Adrenal gland (tissue), 5 donors: Measurements from ENCODE around the gene MAP3K2.

ENCODE experiments used
- CTCF ChIP-seq, 6 experiments: fragments of 450-650 bp in 4 of 6; fragments of 200-600 bp in 2 of 6; sonication (generic) in 1 of 6; IDR thresholded peaks; 1 replicate in 5 of 6; 2 replicates in 1 of 6; pipeline versions ENCODE4 v1.5.1 to v1.8.0; 2016 to 2021; ENCODE audit warnings: antibody characterized with exemption in 6 of 6, mild to moderate bottlenecking in 2 of 6, moderate library complexity in 1 of 6
- POLR2A ChIP-seq, 2 donors: fragments of 450-650 bp; IDR thresholded peaks; one replicate each; pipeline ENCODE4 v1.6.1; 2017; ENCODE audit warnings: antibody characterized with exemption in 2 of 2, mild to moderate bottlenecking in 2 of 2, moderate library complexity in 1 of 2
- donor health status: DM: no; HTN: no; CAD: no.

- TF ChIP-seq CTCF (IDR thresholded peaks at IDR 0.05) = no peak
- no peak for TF ChIP-seq POLR2A (IDR thresholded peaks at IDR 0.05)
Measured at GRCh38 chr2:127278959-127279358, 108.8 kb downstream of the MAP3K2 start.
